ENCODE data around the gene CENPO.
A peak's percentile ranks its signal among the peaks of the same experiment; 100 is the strongest.

The CENPO gene

GRCh38 chr2:24839729-24840128 is 46.5 kb downstream of the CENPO start:
- DNase-seq: no peak

GRCh38 chr2:24840164-24840869 is 47.1 kb downstream of the CENPO start:
- DNase-seq: no peak

- no peak for DNase-seq
Observed at GRCh38 chr2:24840962-24841945, 48.0 kb downstream of the CENPO start.

GRCh38 chr2:24842081-24843050 is 49.1 kb downstream of the CENPO start:
- no peak for DNase-seq

DNA sequence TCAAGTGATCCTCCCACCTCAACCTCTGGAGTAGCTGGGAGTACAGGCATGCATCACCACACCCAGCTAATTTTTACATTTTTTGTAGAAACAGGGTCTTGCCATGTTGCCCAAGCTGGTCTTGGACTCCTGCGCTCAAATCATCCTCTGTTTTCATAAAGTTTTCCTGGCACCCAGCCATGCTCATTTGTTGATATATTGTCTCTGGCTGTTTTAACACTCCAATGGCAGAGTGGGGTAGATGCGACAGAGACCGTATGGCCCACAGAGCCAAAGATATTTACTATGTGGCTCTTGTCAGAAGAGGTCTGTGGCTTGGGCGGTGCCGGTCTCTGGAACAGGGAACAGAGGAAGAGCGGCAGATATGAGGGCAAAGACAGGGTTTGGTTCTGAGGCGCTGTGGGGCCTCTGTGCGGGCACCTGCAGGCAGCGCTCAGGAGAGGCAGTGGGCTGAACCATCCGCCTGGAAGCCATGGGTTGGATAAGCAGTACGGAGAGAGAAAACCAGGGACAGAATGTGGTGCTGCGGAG is 50.2 kb downstream of the CENPO start:
- no peak for DNase-seq

DNA sequence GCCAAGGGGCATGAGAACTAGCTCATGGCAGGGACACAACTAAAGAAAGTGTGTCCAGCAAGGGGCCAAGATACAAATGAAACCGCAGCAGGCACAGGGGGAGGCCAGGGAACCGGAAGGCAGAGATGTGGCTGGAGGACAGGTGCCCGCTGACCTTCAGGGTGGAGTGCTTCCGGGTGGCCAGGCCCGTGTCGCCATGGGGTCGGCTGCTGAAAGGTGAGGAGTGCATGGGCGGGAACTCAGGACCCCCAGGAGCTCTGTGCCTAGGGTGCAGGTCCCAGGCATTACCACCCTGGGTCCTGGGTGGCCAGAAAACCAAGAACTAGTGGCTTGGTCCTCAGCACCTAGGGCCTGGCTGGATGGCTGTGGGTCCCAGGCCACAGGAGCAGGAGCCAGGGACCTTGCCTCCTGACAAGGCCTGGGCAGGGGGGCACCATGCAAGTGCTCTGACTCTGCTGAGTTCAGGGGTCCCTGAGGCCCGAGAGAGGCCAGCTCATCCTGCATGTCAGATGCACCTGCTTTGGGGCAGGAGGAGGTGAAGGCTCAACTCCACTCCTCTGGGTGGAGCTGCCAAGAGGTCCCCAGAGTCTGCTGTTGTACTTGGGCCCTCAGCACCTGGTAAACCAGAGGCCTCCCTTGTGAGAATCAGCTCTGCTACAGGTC is 50.9 kb downstream of the CENPO start:
- DNase-seq: no peak

DNA sequence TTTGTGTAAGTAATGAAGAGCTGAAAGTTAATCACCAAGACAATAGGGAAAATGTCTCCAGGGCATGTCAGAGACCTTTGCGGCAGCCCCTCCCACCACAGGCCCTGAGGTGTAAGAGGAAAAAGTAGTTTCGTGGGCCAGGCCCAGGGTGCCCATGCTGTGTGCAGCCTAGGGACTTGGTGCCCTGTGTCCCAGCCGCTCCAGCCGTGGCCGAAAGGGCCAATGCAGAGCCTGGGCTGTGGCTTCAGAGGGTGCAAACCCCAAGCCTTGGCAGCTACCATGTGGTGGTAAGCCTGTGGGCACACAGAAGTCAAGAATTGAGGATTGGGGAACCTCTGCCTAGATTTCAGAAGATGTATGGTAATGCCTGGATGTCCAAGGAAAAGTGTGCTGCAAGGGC is 52.5 kb downstream of the CENPO start:
- no peak for DNase-seq

DNA sequence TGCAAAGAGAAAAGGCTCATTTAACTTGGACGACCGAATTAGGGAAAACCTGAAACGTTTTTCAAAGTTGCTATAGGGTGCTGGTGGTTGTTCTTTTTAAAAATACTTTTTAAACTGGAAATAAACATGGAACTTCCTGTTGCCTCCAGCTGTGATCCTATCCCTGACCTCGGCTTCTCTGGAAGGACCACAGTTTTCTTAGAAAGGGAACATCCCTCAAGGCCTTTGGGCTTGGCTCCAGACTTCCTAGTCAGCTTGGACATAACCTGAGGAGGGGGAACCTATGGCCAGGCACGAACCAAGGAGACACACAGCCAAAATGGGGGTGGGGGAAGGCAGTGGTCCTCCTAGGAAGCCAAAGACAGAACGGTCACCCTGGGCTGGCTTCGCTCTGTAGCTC is 57.7 kb downstream of the CENPO start:
- DNase-seq: no peak

DNA sequence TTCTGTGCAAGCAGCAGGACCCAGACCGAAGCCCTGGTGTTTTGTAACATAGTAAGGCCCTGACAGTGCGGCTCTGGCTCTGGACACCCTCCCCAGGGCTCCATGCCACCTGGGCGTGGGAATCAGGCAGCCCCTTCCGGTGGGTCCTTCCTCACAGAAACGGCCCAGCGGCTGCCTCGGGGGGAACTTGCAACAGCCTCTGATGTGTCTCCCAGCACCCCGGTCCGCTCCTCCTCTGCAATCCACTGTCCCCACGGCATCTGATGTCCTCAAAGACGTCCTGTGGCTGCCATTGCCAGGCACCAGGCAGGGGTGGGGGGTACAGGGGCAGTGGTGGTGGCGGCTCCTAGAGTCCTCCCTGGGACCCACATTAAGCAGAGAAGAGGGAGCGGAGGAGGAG is 58.8 kb downstream of the CENPO start:
- DNase-seq: no peak

DNA sequence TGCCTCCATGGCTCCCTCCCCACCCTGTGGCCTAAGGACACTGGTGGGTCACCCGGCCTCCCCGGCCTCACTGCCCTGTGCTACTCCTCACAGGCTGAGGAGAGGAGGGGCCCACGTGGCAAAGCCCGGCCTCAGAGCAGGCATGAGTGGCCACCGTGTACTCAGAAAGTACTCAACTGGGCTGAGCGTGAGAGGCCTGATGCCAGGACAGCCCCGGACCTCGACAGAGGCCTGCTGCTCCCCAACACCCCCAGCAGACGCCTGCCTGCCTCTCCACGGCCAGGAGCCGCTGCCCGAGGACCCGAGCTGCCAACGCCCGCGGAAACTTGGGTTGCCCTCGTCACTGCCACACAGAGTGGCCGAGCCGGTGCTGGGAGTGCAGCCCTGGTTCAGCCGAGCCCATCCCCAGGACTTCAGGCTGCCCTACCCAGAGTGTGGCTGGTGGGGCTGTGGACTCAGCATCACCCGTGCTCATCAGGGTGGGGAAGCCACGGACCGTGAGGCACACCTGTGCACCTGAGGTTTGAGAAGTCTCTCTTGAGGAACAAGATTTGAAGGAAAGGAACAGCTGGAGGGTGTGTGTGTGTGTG is 59.3 kb downstream of the CENPO start:
- DNase-seq: no peak

DNA sequence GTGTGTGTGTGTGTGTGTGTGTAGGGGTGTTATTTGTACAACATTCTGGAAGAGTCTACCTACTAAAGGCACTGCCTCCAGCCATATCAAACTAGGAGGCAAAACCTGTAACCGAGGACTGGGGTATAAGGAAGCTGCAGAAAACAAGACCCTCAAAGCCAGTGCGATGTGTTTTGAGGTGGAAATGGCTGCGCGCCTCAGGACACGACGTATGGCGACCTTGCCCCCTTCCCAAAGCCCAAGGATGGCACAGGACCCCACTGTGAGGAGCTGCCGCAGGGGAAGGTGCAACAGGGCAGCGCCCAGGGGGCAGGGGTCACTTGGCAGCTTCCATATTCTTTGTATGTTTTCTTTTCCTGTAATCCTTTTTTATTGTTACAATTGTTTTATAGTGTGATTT is 59.8 kb downstream of the CENPO start:
- DNase-seq: no peak

GRCh38 chr2:24853996-24854395 is 60.8 kb downstream of the CENPO start:
- DNase-seq: no peak

DNA sequence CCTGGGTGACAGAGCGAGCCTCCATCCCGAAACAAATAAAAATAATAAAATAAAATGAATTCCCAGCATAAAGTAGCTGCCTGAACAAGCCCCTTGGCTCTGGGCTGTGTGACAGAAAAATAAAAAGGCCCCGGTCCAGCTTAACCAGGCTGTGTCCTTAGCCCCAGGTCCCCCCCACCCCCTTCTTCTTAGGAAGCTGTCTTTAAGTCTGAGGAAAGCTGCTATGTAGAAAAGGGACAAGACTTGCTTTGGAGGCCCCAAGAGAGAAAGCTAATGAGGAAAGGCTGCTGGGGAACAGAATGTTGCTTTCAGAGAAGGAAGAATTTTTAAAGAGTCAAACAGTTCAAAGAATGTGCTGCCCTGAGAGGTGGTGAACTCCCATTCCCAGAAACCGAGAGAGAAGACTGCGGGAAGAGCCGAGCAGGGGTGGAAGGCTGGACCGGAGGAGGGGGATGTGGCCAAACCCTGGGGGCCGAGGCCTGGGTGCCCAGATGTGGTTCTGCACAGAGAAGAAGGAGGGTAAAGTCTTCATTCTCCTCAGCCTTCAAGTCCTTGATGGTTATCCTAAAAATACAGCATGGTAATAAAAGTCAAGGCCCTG is 61.9 kb downstream of the CENPO start:
- DNase-seq: peak; percentile 27

GRCh38 chr2:24855726-24856125 is 62.5 kb downstream of the CENPO start:
- peak; percentile 85 for DNase-seq

DNA sequence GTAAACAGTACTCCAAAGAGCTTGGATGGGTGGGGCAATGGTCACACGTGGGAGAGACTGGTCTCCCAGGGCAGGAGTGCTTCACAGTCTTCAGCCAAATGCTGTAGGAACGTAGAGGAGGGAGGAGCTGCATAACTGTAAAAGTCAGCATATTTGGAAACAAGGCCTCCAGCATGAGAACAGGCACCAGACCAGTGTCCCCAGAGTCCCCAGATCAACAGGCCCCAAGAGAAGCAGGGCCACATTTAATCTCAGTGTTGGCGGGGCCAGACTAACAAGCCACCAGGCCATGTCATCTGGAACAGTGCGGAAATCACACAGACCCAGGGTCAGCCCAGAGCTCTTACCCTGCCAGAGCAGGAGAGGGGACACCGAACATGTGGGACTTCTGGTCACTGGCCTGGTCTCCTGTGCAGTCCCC is 63.6 kb downstream of the CENPO start:
- DNase-seq: peak; percentile 56

DNA sequence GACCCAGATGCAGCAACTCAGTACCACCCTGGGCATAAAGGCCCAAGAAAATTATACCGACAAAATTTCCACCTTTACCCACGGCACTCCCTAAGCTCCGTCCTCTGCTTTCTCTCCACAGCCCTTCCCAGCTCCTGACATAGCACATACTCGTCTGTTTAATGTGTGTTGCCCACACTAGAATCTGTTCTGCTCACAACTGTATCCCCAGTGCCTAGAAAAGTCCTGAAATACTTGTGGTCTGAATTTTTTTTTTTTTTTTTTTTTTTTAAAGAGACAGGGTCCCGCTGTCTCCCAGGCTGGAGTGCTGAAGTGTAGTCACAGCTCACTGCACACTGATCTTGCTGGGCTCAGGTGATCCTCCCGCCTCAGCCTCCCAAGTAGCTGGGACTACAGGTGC is 64.5 kb downstream of the CENPO start:
- peak; percentile 33 for DNase-seq

DNA sequence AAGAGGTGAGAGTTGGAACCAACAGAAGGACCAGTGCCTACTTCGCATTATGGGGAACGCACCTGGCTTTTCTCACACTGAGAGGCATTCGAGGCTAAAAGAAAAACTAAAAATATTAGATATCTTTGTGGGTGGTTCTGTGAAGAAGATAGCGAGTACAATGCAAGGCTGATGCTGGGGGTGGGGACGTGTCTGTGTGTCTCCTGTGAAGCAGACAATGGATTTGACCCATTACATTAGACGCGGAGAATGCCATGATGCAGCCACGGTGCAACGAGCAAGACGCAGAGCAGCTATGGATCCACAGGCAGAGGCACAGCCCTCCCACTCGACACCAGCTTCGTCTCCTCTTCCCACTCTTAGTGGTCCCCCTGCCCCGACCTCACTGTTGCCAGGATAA is 65.8 kb downstream of the CENPO start:
- DNase-seq: no peak

GRCh38 chr2:24859968-24860600 is 66.9 kb downstream of the CENPO start:
- DNase-seq: no peak

DNA sequence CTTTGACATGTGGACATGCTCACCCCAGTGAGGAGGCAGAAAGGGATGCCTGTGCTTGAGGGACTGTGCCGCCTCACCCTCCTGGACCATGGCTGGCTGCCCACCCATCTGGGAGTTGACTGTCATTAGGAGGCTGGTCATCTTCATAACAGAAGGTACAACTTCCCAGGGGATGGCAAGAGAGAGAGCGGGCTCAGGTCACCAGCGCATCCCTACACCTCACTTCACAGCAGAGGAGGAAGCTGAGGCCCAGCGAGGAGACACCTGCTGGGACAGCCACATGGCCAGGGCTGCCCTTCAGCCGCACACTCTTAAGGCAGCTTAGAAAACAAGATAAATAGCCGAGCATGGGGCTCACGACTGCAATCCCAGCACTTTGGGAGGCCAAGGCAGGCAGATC is 67.4 kb downstream of the CENPO start:
- DNase-seq: no peak

- no peak for DNase-seq
Observed at GRCh38 chr2:24861500-24861899, 68.3 kb downstream of the CENPO start.
